SK-N-SH (cell line): Measurements from ENCODE around the gene CAPZA2. TPM values are rescaled to one million over a fixed set of nuclear protein-coding genes. Genes with fewer than 3 reads are reported as not detected.

Experiments
- CTCF ChIA-PET: fragments of 300-600, 350-600 bp; formaldehyde crosslinking; extraction: SDS; loops from one replicate; lab custom pipeline; 2021; lab: Yijun Ruan, JAX
- POLR2A ChIA-PET: fragments of 350-600 bp; sonication (Branson Sonifier 250); formaldehyde crosslinking; extraction: SDS; loops from one replicate; lab custom pipeline; 2020; ENCODE audit warnings: antibody characterized with exemption, inconsistent platforms; lab: Yijun Ruan, JAX
- DNase-seq: peaks from one replicate; pipeline ENCODE4 v3.0.0; 2012
- H2AFZ ChIP-seq: fragments of 200-600 bp; sonication (generic); 2 replicates; pipeline ENCODE4 v1.8.1; 2016; ENCODE audit warnings: antibody characterized with exemption, mild to moderate bottlenecking, low read depth
- H3F3A ChIP-seq: fragments of 200-600 bp; sonication (generic); replicated peaks from 2 replicates; pipeline ENCODE3; 2016; ENCODE audit warnings: antibody characterized with exemption, mild to moderate bottlenecking; ENCODE audit not compliant: insufficient read depth
- H3K27ac ChIP-seq, 2 experiments: fragments of 200-500 bp in 1 of 2; fragments of 200-600 bp in 1 of 2; sonication (Bioruptor generic) in 1 of 2; sonication (generic), shearing (Covaris generic) in 1 of 2; 2 replicates each; pipeline versions ENCODE4 v1.5.1 to v1.6.1; 2014 to 2016; ENCODE audit warnings: low read depth in 2 of 2, inconsistent platforms in 1 of 2, low read length in 1 of 2, mild to moderate bottlenecking in 1 of 2, mixed read lengths in 1 of 2
- H3K27me3 ChIP-seq: fragments of 200-600 bp; sonication (generic), shearing (Covaris generic); 2 replicates; pipeline ENCODE4 v1.6.1; 2016; ENCODE audit warnings: mixed run types; ENCODE audit not compliant: insufficient read depth
- H3K36me3 ChIP-seq, 2 experiments: fragments of 200-500 bp in 1 of 2; fragments of 200-600 bp in 1 of 2; sonication (Bioruptor generic) in 1 of 2; sonication (generic) in 1 of 2; replicated peaks in 1 of 2; 2 replicates each; pipeline versions ENCODE3 to v1.5.1; 2014 to 2016; ENCODE audit warnings: low read length in 1 of 2, mild to moderate bottlenecking in 1 of 2; ENCODE audit not compliant: insufficient read depth in 2 of 2, control insufficient read depth in 1 of 2
- H3K4me1 ChIP-seq, 2 experiments: fragments of 200-500 bp in 1 of 2; fragments of 200-600 bp in 1 of 2; sonication (Bioruptor generic) in 1 of 2; sonication (generic), shearing (Covaris generic) in 1 of 2; 2 replicates each; pipeline versions ENCODE4 v1.5.1 to v1.6.1; 2014 to 2016; ENCODE audit warnings: low read depth in 1 of 2, low read length in 1 of 2, mixed run types in 1 of 2; ENCODE audit not compliant: insufficient read depth in 2 of 2, control insufficient read depth in 1 of 2
- H3K4me2 ChIP-seq: fragments of 200-600 bp; sonication (generic), shearing (Covaris generic); 2 replicates; pipeline ENCODE4 v1.6.1; 2017; ENCODE audit warnings: mixed run types
- H3K4me3 ChIP-seq, 2 experiments: fragments of 200-500 bp in 1 of 2; fragments of 200-600 bp in 1 of 2; sonication (Bioruptor generic) in 1 of 2; sonication (generic), shearing (Covaris generic) in 1 of 2; 2 replicates each; pipeline versions ENCODE4 v1.5.1 to v1.8.1; 2014 to 2016; ENCODE audit warnings: low read depth in 2 of 2, inconsistent platforms in 1 of 2, low read length in 1 of 2, mild to moderate bottlenecking in 1 of 2, mixed read lengths in 1 of 2, moderate library complexity in 1 of 2
- H3K79me2 ChIP-seq: fragments of 200-600 bp; sonication (generic); 2 replicates; pipeline ENCODE4 v1.8.1; 2017; ENCODE audit warnings: mild to moderate bottlenecking; ENCODE audit not compliant: insufficient read depth
- H3K9ac ChIP-seq: fragments of 200-600 bp; sonication (generic); 2 replicates; pipeline ENCODE4 v1.6.1; 2017; ENCODE audit warnings: mixed run types
- H3K9me2 ChIP-seq: fragments of 200-600 bp; sonication (generic); 2 replicates; pipeline ENCODE4 v1.6.1; 2017; ENCODE audit warnings: mixed run types
- H3K9me3 ChIP-seq: fragments of 200-600 bp; sonication (generic); 2 replicates; pipeline ENCODE4 v1.6.1; 2017; ENCODE audit warnings: mixed run types, mild to moderate bottlenecking, moderate library complexity
- H4K20me1 ChIP-seq: fragments of 200-600 bp; sonication (generic); 2 replicates; pipeline ENCODE4 v1.6.1; 2017; ENCODE audit warnings: mild to moderate bottlenecking, mixed run types; ENCODE audit not compliant: insufficient read depth
- CHD2 ChIP-seq: fragments of 150-350 bp; IDR thresholded peaks from 2 replicates; pipeline ENCODE4 v1.6.1; 2018; ENCODE audit warnings: low read length; ENCODE audit not compliant: partially characterized antibody
- EZH2phosphoT487 ChIP-seq: fragments of 200-600 bp; sonication (generic); IDR thresholded peaks from 2 replicates; pipeline ENCODE4 v1.6.1; 2017; ENCODE audit warnings: low read depth, mixed run types, mild to moderate bottlenecking, antibody characterized with exemption, moderate library complexity, borderline replicate concordance
- FOXJ3 ChIP-seq: sonication (generic); formaldehyde crosslinking; IDR thresholded peaks from 2 replicates; pipeline ENCODE4 v1.5.1; 2020; ENCODE audit warnings: mild to moderate bottlenecking, missing genetic modification reagents
- GABPA ChIP-seq: IDR thresholded peaks from 2 replicates; pipeline ENCODE4 v1.4.0; 2012; ENCODE audit warnings: low read depth, mild to moderate bottlenecking
- GATA2 ChIP-seq: sonication (generic); formaldehyde crosslinking; IDR thresholded peaks from 2 replicates; pipeline ENCODE4 v1.5.0; 2020; ENCODE audit warnings: mild to moderate bottlenecking, missing genetic modification reagents
- IRF3 ChIP-seq: fragments of 150-350 bp; IDR thresholded peaks from 2 replicates; pipeline ENCODE4 v1.6.1; 2016; ENCODE audit warnings: mild to moderate bottlenecking, low read depth, low read length
- JUND ChIP-seq: IDR thresholded peaks from 2 replicates; pipeline ENCODE4 v1.4.0; 2012
- MEF2A ChIP-seq: IDR thresholded peaks from 2 replicates; pipeline ENCODE4 v1.4.0; 2012; ENCODE audit warnings: low read depth, borderline replicate concordance
- NFIC ChIP-seq: IDR thresholded peaks from 2 replicates; pipeline ENCODE4 v1.4.0; 2012; ENCODE audit warnings: borderline replicate concordance
- POLR2AphosphoS5 ChIP-seq: IDR thresholded peaks from 2 replicates; pipeline ENCODE4 v1.6.1; 2012; ENCODE audit warnings: low read depth, low read length
- RAD21 ChIP-seq: IDR thresholded peaks from 2 replicates; pipeline ENCODE4 v1.6.1; 2012; ENCODE audit warnings: mild to moderate bottlenecking, low read length
- RFX5 ChIP-seq: IDR thresholded peaks from 2 replicates; pipeline ENCODE4 v1.6.1; 2012; ENCODE audit warnings: mild to moderate bottlenecking, improper control_type of control experiment, low read length
- SIN3A ChIP-seq: IDR thresholded peaks from 2 replicates; pipeline ENCODE4 v1.6.1; 2012; ENCODE audit warnings: low read depth, mild to moderate bottlenecking, low read length, moderate library complexity, borderline replicate concordance
- TAF1 ChIP-seq: IDR thresholded peaks from 2 replicates; pipeline ENCODE4 v1.6.1; 2012; ENCODE audit warnings: low read depth, mild to moderate bottlenecking, low read length, moderate library complexity, borderline replicate concordance
- TEAD4 ChIP-seq: IDR thresholded peaks from 2 replicates; pipeline ENCODE4 v1.4.0; 2012; ENCODE audit warnings: mild to moderate bottlenecking, borderline replicate concordance; ENCODE audit not compliant: insufficient read depth
- YY1 ChIP-seq: IDR thresholded peaks from 2 replicates; pipeline ENCODE4 v1.4.0; 2012; ENCODE audit warnings: low read depth, mild to moderate bottlenecking
- WGBS: methylation state at CpG from one replicate; pipeline ENCODE4 v1.1.6; 2017; ENCODE audit warnings: low lambda C conversion rate; 5-methylcytosine and 5-hydroxymethylcytosine counted together
- polyA plus RNA-seq, 3 experiments: library from polyadenylated mRNA; depleted of rRNA; stranded (reverse); fragments of >200 nt; gene quantifications; 2 replicates each; pipeline ENCODE4 v1.2.3, GENCODE V29; 2012
- TF ChIP-seq, protein P1 (sequence below): IDR thresholded peaks from 2 replicates; pipeline ENCODE4 v1.6.1; 2012; ENCODE audit warnings: mild to moderate bottlenecking, low read depth, low read length, moderate library complexity
- TF ChIP-seq, protein P2 (sequence below): IDR thresholded peaks from 2 replicates; pipeline ENCODE4; 2012
- TF ChIP-seq, protein P3 (sequence below): IDR thresholded peaks from 2 replicates; pipeline ENCODE4 v1.4.0; 2012; ENCODE audit warnings: low read depth

Gene CAPZA2
- polyA plus RNA-seq, 1 of the 3 experiments (the other 2 are of a cell fraction), result 44.6 TPM

DNA sequence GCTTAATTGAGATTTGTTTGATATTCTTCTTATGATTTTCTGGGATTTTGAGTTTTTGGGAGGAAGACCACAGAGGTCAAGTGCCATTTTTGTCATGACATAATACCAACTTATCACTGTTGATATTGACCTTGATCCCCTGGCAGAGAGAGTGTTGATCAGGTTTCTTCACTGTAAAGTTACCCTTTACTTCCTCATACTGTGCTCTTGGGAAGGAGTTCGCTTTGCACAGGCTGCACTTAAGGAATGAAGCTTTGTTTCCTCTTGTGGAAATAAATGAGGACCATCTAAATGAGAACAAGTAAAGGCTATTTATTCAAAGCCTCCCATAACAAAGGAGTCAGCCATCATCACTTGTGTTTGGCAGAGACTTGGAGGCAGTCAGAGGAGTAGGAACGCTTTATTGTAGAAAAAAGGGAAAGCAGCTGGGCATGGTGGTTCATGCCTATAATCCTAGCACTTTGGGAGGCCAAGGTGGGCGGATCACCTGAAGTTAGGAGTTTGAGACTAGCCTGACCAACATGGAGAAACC lies 107.0 kb downstream of the CAPZA2 start:
- CTCF ChIA-PET, result interaction anchor here (1.0 to 6.4 kb wide), 7 partner anchors 12 to 161 kb away, joined by 3 to 57 read pairs (median 7); no protein-coding TSS in a partner anchor
- no peaks in the 10 kb centered on the region for H3K9me3 ChIP-seq
- 98% methylated on average over 3 of the region's 3 CpGs for WGBS
- no peaks in the 10 kb centered on the region for H3F3A ChIP-seq
- H3K79me2 ChIP-seq, result peaks cover 57% of the 10 kb centered on the region
- TF ChIP-seq POLR2AphosphoS5, result no peak
- no peak overlapping the region for H3K9ac ChIP-seq
- H3K4me1 ChIP-seq, result peaks cover 0 to 6% of the 10 kb centered on the region in 2 experiments; a peak in 2 of 4 replicates
- no peaks in the 10 kb centered on the region for H4K20me1 ChIP-seq
- no peak overlapping the region for H3K27ac ChIP-seq
- no peaks in the 10 kb centered on the region for H3K9me2 ChIP-seq
- peaks cover 0 to 6% of the 10 kb centered on the region in 2 experiments for H3K36me3 ChIP-seq
- no peak overlapping the region for H3K4me2 ChIP-seq
- DNase-seq, result no peak
- H3K4me3 ChIP-seq, result no peak overlapping the region
- no peak overlapping the region for H2AFZ ChIP-seq
- H3K27me3 ChIP-seq, result no peaks in the 10 kb centered on the region
- POLR2A ChIA-PET, result no interaction called here

GRCh38 chr7:116970238-116970910 lies 108.0 kb downstream of the CAPZA2 start:
- CTCF ChIA-PET, result interaction anchor here (0.7 to 6.4 kb wide), 11 partner anchors 11 to 172 kb away, joined by 3 to 57 read pairs (median 4); no protein-coding TSS in a partner anchor
- Histone ChIP-seq H3F3A (no peaks in the 10 kb centered on the region), H3K9ac (no peak overlapping the region), H3K79me2 (peaks cover 49% of the 10 kb centered on the region; the same call in 1 of the 2 replicates), H2AFZ (no peak overlapping the region), H3K9me2 (no peaks in the 10 kb centered on the region), H3K4me2 (no peak overlapping the region)
- no peak for DNase-seq
- no peak for TF ChIP-seq EZH2phosphoT487
- TF ChIP-seq CHD2, result no peak
- TF ChIP-seq RAD21, result no peak
- TF ChIP-seq, protein P1, sequence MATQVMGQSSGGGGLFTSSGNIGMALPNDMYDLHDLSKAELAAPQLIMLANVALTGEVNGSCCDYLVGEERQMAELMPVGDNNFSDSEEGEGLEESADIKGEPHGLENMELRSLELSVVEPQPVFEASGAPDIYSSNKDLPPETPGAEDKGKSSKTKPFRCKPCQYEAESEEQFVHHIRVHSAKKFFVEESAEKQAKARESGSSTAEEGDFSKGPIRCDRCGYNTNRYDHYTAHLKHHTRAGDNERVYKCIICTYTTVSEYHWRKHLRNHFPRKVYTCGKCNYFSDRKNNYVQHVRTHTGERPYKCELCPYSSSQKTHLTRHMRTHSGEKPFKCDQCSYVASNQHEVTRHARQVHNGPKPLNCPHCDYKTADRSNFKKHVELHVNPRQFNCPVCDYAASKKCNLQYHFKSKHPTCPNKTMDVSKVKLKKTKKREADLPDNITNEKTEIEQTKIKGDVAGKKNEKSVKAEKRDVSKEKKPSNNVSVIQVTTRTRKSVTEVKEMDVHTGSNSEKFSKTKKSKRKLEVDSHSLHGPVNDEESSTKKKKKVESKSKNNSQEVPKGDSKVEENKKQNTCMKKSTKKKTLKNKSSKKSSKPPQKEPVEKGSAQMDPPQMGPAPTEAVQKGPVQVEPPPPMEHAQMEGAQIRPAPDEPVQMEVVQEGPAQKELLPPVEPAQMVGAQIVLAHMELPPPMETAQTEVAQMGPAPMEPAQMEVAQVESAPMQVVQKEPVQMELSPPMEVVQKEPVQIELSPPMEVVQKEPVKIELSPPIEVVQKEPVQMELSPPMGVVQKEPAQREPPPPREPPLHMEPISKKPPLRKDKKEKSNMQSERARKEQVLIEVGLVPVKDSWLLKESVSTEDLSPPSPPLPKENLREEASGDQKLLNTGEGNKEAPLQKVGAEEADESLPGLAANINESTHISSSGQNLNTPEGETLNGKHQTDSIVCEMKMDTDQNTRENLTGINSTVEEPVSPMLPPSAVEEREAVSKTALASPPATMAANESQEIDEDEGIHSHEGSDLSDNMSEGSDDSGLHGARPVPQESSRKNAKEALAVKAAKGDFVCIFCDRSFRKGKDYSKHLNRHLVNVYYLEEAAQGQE, result no peak
- TF ChIP-seq NFIC, result no peak
- TF ChIP-seq, protein P2, sequence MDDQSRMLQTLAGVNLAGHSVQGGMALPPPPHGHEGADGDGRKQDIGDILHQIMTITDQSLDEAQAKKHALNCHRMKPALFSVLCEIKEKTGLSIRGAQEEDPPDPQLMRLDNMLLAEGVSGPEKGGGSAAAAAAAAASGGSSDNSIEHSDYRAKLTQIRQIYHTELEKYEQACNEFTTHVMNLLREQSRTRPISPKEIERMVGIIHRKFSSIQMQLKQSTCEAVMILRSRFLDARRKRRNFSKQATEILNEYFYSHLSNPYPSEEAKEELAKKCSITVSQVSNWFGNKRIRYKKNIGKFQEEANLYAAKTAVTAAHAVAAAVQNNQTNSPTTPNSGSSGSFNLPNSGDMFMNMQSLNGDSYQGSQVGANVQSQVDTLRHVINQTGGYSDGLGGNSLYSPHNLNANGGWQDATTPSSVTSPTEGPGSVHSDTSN, result no peak
- no peak for TF ChIP-seq TAF1
- no peak for TF ChIP-seq RFX5
- TF ChIP-seq MEF2A, result no peak
- no peak for TF ChIP-seq JUND
- no peak for TF ChIP-seq YY1
- no peak for TF ChIP-seq FOXJ3
- TF ChIP-seq TEAD4, result no peak
- TF ChIP-seq SIN3A, result no peak
- no peak for TF ChIP-seq IRF3
- no peak for TF ChIP-seq GATA2 (CRISPR knock-in tag)
- TF ChIP-seq GABPA, result no peak
- TF ChIP-seq, protein P3, sequence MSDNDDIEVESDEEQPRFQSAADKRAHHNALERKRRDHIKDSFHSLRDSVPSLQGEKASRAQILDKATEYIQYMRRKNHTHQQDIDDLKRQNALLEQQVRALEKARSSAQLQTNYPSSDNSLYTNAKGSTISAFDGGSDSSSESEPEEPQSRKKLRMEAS, result no peak
- TF ChIP-seq, all 33 proteins: peak for 0
- H3K36me3 ChIP-seq, result peaks cover 0 to 12% of the 10 kb centered on the region in 2 experiments
- H3K4me3 ChIP-seq, result no peak overlapping the region
- POLR2A ChIA-PET, result no interaction called here
- H3K27me3 ChIP-seq, result no peaks in the 10 kb centered on the region
- H3K27ac ChIP-seq, result no peak overlapping the region
- H3K4me1 ChIP-seq, result peaks cover 0 to 6% of the 10 kb centered on the region in 2 experiments; a peak in 2 of 4 replicates
- no peaks in the 10 kb centered on the region for H3K9me3 ChIP-seq
- 87% methylated on average over 3 of the region's 3 CpGs for WGBS
- H4K20me1 ChIP-seq, result no peaks in the 10 kb centered on the region
